ENCODE data around the gene PARP15. TPM values are rescaled to one million over a fixed set of nuclear protein-coding genes. Genes with fewer than 3 reads are reported as not detected.
"Not testable (repeated sequence)": the region's sequence is repeated elsewhere in the genome, so short reads cannot be mapped to it uniquely, and the experiment has no call there.

Gene PARP15
- total RNA-seq, 4 donors from 2014 or later: 0.42 to 2.7 (median 1.1) TPM; not detected in 1

DNA sequence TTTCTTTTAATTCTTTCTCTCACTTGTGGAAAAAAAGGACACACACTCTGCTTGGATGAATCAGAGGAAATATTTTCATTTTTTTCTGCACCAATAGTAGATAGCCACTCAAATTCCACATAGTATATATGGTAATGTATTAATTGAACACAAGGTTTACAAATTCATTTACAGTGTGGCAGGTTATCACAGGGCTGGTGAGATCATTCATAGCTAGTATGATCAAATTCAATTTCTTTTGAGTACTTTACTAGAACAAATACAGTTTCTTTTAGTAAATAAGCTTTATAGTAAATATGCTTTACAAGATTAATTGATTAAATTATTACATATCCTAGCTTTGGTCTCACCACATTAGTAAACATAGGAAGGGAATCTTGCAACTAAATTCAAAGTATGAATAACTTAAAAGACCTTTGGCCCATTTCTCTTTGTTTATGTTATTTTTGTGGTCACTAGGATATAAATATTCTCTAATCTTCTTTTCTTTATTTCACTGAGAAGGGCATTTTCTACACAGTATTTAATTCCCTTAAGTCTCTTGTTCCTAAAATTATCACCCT, 63.1 kb downstream of the PARP15 start:
- H3K27me3 ChIP-seq: no peaks in the 10 kb centered on the region
- H3K36me3 ChIP-seq: no peaks in the 10 kb centered on the region
- no peak overlapping the region for H3K4me3 ChIP-seq
- no peak overlapping the region for H3K27ac ChIP-seq
- H3K9me3 ChIP-seq: no peaks in the 10 kb centered on the region
- no peaks in the 10 kb centered on the region for H3K4me1 ChIP-seq
- no peak for ATAC-seq
- no peak for TF ChIP-seq POLR2A (IDR thresholded peaks at IDR 0.05)
- TF ChIP-seq, protein P1, sequence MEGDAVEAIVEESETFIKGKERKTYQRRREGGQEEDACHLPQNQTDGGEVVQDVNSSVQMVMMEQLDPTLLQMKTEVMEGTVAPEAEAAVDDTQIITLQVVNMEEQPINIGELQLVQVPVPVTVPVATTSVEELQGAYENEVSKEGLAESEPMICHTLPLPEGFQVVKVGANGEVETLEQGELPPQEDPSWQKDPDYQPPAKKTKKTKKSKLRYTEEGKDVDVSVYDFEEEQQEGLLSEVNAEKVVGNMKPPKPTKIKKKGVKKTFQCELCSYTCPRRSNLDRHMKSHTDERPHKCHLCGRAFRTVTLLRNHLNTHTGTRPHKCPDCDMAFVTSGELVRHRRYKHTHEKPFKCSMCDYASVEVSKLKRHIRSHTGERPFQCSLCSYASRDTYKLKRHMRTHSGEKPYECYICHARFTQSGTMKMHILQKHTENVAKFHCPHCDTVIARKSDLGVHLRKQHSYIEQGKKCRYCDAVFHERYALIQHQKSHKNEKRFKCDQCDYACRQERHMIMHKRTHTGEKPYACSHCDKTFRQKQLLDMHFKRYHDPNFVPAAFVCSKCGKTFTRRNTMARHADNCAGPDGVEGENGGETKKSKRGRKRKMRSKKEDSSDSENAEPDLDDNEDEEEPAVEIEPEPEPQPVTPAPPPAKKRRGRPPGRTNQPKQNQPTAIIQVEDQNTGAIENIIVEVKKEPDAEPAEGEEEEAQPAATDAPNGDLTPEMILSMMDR (IDR thresholded peaks at IDR 0.05): no peak

- TF ChIP-seq POLR2AphosphoS5 (IDR thresholded peaks at IDR 0.05): no peak
- TF ChIP-seq, protein P1 (IDR thresholded peaks at IDR 0.05): no peak
- TF ChIP-seq EP300 (IDR thresholded peaks at IDR 0.05): no peak
- no peak for TF ChIP-seq POLR2A (IDR thresholded peaks at IDR 0.05)
- 88 to 92% methylated on average over 2 of the region's 2 CpGs for WGBS, 2 donors (ENCODE audit: low coverage in 1 of 2)
- Histone ChIP-seq H3K27me3 (no peaks in the 10 kb centered on the region), H3K4me3 (no peak overlapping the region), H3K27ac (no peak overlapping the region), H3K4me1 (no peaks in the 10 kb centered on the region), H3K36me3 (no peaks in the 10 kb centered on the region), H3K9me3 (no peaks in the 10 kb centered on the region)
- ATAC-seq: no peak
Observed at GRCh38 chr3:122642935-122643334, 65.5 kb downstream of the PARP15 start.

DNA sequence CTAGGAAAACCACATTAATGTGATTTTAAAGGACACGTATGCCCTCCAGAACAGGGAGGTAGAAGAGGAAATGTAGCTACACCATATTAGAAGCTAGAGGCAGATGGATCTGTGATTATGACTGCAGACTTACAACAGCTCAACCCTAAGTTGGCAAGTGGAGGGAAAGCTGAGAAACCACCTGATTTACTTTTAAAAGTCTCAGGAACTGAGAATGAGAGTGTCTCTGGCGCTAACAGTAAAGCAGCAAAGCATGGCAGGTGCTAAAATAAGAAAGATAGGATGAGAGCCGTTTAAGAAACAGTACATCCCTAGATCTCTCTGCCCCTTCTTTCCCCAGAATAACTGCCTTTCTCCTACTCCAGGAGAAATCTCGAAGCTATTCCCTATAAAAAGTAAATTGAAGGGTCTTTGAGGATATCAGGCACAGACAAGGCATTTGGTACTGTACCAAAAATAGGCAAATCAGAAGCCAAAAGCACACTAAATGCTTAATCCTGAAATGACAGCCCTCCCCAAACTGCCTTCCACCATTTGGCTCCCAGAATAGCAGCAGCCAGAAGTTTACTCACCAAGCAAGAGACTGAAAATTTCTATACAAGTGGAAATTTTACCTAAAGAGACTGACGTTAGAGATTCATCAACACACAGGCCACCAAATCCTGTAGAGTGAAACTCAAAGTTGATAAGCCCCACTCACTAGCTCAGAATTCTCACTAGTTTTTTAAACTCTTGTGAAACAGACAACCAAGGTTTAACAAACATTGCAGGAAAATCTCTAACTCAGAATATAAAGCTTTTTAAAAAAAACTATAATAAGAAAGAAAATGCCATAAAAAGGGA, 68.9 kb downstream of the PARP15 start:
- WGBS, 2 donors (ENCODE audit: low coverage in 1 of 2): 51 to 71% methylated on average over 5 of the region's 5 CpGs
- no peak for ATAC-seq

GRCh38 chr3:122651233-122651907, 73.9 kb downstream of the PARP15 start:
- H3K27me3 ChIP-seq, H3K4me1 ChIP-seq, H3K36me3 ChIP-seq, H3K4me3 ChIP-seq, H3K27ac ChIP-seq, ATAC-seq, H3K9me3 ChIP-seq: not testable (repeated sequence)
- 93% methylated on average over 3 of the region's 11 CpGs; no CpG with 5 or more reads in 1 of the 2 donors for WGBS, 2 donors (ENCODE audit: low coverage in 1 of 2)

More for the DNA sequence above, 68.9 kb downstream of the PARP15 start:
- Histone ChIP-seq H3K36me3 (no peaks in the 10 kb centered on the region), H3K9me3 (no peaks in the 10 kb centered on the region), H3K27ac (no peak overlapping the region), H3K27me3 (no peaks in the 10 kb centered on the region), H3K4me1 (no peaks in the 10 kb centered on the region), H3K4me3 (no peak overlapping the region)
- no peak for TF ChIP-seq EP300 (IDR thresholded peaks at IDR 0.05)
- TF ChIP-seq, protein P1 (IDR thresholded peaks at IDR 0.05): no peak
- no peak for TF ChIP-seq POLR2A (IDR thresholded peaks at IDR 0.05)
- TF ChIP-seq POLR2AphosphoS5 (IDR thresholded peaks at IDR 0.05): no peak

DNA sequence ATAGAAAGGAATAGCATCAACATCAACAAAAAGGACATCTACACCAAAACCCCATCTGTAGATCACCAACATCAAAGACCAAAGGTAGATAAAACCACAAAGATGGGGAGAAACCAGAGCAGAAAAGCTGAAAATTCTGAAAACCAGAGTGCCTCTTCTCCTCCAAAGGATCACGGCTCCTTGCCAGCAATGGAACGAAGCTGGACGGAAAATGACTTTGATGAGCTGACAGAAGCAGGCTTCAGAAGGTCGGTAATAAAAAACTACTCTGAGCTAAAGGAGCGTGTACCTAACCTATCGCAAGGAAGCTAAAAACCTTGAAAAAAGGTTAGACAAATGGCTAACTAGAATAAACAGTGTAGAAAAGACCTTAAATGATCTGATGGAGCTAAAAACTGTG, 74.5 kb downstream of the PARP15 start:
- ATAC-seq: not testable (repeated sequence)
- 76 to 86% methylated on average over 4 to 6 of the region's 6 CpGs for WGBS, 2 donors (ENCODE audit: low coverage in 1 of 2)

DNA sequence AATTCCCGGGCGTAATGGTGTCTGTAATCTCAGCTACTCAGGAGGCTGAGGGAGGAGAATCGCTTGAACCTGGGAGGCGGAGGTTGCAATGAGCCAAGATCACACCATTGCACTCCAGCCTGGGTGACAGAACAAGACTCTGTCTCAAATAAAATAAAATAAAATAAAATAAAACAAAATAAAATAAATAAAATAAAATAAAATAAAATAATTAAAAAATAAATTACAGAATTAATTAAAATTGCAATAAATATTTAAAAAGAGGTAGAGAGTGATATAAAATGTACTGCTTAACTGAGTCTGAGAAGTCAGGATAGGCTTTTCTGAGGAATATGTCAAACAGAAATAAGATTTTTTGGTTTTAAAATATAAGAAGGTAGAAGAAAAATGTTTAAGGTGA, 80.9 kb downstream of the PARP15 start:
- not testable (repeated sequence) for H3K9me3 ChIP-seq, H3K27ac ChIP-seq, H3K4me3 ChIP-seq, H3K4me1 ChIP-seq, ATAC-seq, H3K27me3 ChIP-seq, H3K36me3 ChIP-seq
- 88 to 95% methylated on average over 4 of the region's 4 CpGs for WGBS, 2 donors (ENCODE audit: low coverage in 1 of 2)

More for the DNA sequence above, 74.5 kb downstream of the PARP15 start:
- not testable (repeated sequence) for H3K4me1 ChIP-seq, H3K36me3 ChIP-seq, H3K27me3 ChIP-seq, H3K4me3 ChIP-seq, H3K27ac ChIP-seq, H3K9me3 ChIP-seq

Data from gastroesophageal sphincter (tissue), 4 donors.